Activated B cell treated with CpG ODN at 0.5 μM for 24 hours (primary cell): ENCODE results near the gene AMIGO1. TPM values are rescaled to one million over a fixed set of nuclear protein-coding genes. Genes with fewer than 3 reads are reported as not detected.

Source experiments
- ATAC-seq: fragments of 200-7000 bp; cut with Tn5 transposase; one replicate; pipeline ENCODE4 v1.10.0; 2021; ENCODE audit warnings: low read depth, mild to moderate bottlenecking, moderate library complexity
- CTCF ChIA-PET: fragments of 350-600 bp; sonication (Branson Sonifier 250); formaldehyde crosslinking; loops from one replicate; lab custom pipeline; 2021; ENCODE audit warnings: antibody characterized with exemption; lab: Charles Lee
- POLR2A ChIA-PET: fragments of 350-600 bp; sonication (Branson Sonifier 250); formaldehyde crosslinking; loops from one replicate; lab custom pipeline; 2021; ENCODE audit warnings: antibody characterized with exemption; lab: Charles Lee
- DNase-seq: peaks from one replicate; pipeline ENCODE4 v3.0.0; 2022
- H3K27ac Mint-ChIP-seq: one replicate; pipeline ENCODE4 v1.8.0; 2020; ENCODE audit warnings: mixed read lengths
- H3K27me3 Mint-ChIP-seq: one replicate; pipeline ENCODE4 v1.8.0; 2021; ENCODE audit warnings: mixed read lengths
- H3K36me3 Mint-ChIP-seq: one replicate; pipeline ENCODE4 v1.8.0; 2021; ENCODE audit warnings: low read depth, mixed read lengths
- H3K4me1 Mint-ChIP-seq: one replicate; pipeline ENCODE4 v1.8.0; 2021; ENCODE audit warnings: mixed read lengths
- H3K4me3 Mint-ChIP-seq: one replicate; pipeline ENCODE4 v1.8.0; 2020; ENCODE audit warnings: mild to moderate bottlenecking, mixed read lengths
- H3K9me3 Mint-ChIP-seq: one replicate; pipeline ENCODE4 v1.8.0; 2020; ENCODE audit warnings: mixed read lengths
- intact Hi-C: fragments of 100-400 bp; cut with micrococcal nuclease; formaldehyde crosslinking; loops from one replicate; pipeline ENCODE4 v1.15.1; 2024
- total RNA-seq: library from RNA; stranded (reverse); gene quantifications from 2 replicates; pipeline ENCODE4 v1.2.3, GENCODE V29; 2022
- TF ChIP-seq, protein P1 (sequence below): fragments of 200-600 bp; IDR thresholded peaks from one replicate; pipeline ENCODE4 v1.8.0; 2022; ENCODE audit warnings: antibody characterized with exemption, mild to moderate bottlenecking

AMIGO1 gene
- total RNA-seq, 1 donor from 2014 or later: 0.53 TPM

DNA sequence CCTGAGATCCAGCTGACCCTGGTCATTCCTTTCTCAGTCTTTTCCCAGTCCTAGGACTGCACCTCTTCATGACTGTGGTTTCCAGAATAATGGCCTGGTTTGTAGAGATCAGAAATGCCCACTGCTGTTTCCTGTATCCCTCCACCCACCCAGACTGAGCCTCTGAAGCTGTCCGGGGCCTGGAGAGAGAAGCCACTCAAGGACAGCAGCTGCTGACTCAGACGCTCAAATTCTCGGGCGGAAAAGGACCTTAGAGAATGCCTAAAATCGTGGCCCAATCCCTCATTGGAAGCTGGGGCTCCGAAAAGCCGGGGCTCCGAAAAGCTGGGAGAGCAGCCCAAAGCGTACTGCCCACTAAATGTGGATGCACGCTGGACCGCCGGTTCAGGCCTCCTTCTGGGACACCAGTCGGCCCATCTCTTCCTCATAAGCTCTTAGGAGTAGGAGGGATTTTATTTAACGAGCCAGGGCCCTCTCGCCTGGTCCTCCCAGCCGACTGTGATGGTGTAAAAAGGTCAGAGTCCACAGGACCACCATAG, 22.4 kb upstream of the AMIGO1 start:
- CTCF ChIA-PET: interaction anchor here (0.8 to 10.5 kb wide), 26 partner anchors 11 to 559 kb away, joined by 3 to 375 read pairs (median 6); partner anchors contain the start of genes AHCYL1, AMIGO1, ATXN7L2 and CYB561D1
- no peaks in the 10 kb centered on the region for H3K36me3 Mint-ChIP-seq
- peak overlapping the region; percentile 74 for H3K27ac Mint-ChIP-seq
- POLR2A ChIA-PET: interaction anchor here (0.7 to 2.2 kb wide), 9 partner anchors 15 to 503 kb away, joined by 3 to 15 read pairs (median 6); partner anchors contain the start of genes ATXN7L2, CYB561D1, GNAI3 and PSMA5
- TF ChIP-seq, protein P1, sequence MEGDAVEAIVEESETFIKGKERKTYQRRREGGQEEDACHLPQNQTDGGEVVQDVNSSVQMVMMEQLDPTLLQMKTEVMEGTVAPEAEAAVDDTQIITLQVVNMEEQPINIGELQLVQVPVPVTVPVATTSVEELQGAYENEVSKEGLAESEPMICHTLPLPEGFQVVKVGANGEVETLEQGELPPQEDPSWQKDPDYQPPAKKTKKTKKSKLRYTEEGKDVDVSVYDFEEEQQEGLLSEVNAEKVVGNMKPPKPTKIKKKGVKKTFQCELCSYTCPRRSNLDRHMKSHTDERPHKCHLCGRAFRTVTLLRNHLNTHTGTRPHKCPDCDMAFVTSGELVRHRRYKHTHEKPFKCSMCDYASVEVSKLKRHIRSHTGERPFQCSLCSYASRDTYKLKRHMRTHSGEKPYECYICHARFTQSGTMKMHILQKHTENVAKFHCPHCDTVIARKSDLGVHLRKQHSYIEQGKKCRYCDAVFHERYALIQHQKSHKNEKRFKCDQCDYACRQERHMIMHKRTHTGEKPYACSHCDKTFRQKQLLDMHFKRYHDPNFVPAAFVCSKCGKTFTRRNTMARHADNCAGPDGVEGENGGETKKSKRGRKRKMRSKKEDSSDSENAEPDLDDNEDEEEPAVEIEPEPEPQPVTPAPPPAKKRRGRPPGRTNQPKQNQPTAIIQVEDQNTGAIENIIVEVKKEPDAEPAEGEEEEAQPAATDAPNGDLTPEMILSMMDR: no peak
- no peaks in the 10 kb centered on the region for H3K27me3 Mint-ChIP-seq
- H3K4me3 Mint-ChIP-seq: no peak overlapping the region
- H3K9me3 Mint-ChIP-seq: no peaks in the 10 kb centered on the region
- intact Hi-C loops: loop anchor here (1.0 kb wide), 8 partner anchors 38 to 331 kb away; partner anchors contain the start of genes CYB561D1 and PSMA5
- DNase-seq: no peak
- peaks cover 11% of the 10 kb centered on the region for H3K4me1 Mint-ChIP-seq
- ATAC-seq: no peak

DNA sequence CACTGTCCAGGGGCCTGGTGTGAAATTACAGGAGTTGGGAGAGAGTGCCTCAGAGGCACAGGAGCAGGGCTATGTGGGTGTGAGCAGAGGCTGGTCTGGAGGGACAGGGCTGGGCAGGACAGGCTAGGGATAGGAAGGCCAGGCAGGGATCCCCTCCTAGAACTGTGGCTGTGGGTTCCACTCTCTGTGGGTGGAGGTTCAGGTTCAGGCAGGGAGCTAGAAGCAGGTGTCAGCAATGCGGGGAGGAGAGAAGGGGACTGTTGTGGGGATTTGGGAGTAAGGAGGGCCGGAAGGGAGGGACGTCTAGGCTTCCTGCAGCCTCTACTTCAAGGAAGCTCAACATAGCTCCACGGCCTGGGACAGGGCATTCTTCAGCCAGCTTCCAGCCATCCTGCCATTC, 21.9 kb upstream of the AMIGO1 start:
- DNase-seq (no peak), ATAC-seq (no peak)
- Mint-ChIP-seq H3K36me3 (no peaks in the 10 kb centered on the region), H3K27me3 (no peaks in the 10 kb centered on the region), H3K27ac (no peak overlapping the region), H3K4me3 (no peak overlapping the region), H3K4me1 (peaks cover 11% of the 10 kb centered on the region), H3K9me3 (no peaks in the 10 kb centered on the region)
- intact Hi-C loops: no loop called here
- ChIA-PET POLR2A (interaction anchor here (1.4 to 2.2 kb wide), 5 partner anchors 17 to 105 kb away, joined by 6 to 15 read pairs (median 12); partner anchors contain the start of genes ATXN7L2, CYB561D1, GNAI3 and PSMA5), CTCF (interaction anchor here (0.8 to 10.5 kb wide), 18 partner anchors 11 to 559 kb away, joined by 3 to 375 read pairs (median 8); partner anchors contain the start of genes AMIGO1, ATXN7L2, CYB561D1 and PSRC1)
- TF ChIP-seq, protein P1: no peak

DNA sequence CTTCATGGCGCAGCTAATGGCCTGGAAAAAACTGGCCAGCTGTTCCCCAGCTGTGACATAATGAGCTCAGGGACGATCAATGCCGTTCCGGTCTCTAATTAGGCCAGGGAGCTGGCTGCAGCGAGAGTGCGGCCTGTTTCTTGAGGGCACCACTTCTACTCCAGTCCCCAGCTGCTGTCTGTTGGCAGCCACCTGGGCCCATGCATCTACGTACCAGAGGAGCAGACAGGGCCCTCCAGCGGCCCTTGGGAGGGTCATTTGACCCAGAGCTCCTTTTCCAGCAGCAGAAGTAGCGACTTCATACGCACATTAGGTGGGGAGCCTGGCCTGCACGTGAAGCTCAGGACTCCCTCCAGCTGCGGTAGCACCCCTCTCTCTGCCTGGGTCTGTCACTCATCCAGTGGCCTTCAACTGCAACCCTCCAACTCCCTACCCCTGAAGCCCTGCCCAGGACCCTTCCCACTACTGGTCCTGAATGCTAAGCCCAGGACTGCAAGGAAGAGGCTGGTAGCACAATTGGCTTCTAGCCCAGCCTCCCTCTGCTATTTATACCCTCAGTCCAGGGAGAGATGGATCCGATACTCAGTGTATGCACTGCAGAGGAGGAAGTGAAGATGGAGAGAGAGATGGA, 21.0 kb upstream of the AMIGO1 start:
- no peak for ATAC-seq
- H3K4me3 Mint-ChIP-seq: no peak overlapping the region
- TF ChIP-seq, protein P1: no peak
- H3K27me3 Mint-ChIP-seq: no peaks in the 10 kb centered on the region
- POLR2A ChIA-PET: interaction anchor here (0.6 to 0.7 kb wide), 2 partner anchors 277 to 429 kb away, joined by 4 to 5 read pairs; no protein-coding TSS in a partner anchor
- no peak overlapping the region for H3K27ac Mint-ChIP-seq
- no peak for DNase-seq
- H3K36me3 Mint-ChIP-seq: no peaks in the 10 kb centered on the region
- no peaks in the 10 kb centered on the region for H3K9me3 Mint-ChIP-seq
- peaks cover 11% of the 10 kb centered on the region for H3K4me1 Mint-ChIP-seq
- CTCF ChIA-PET: interaction anchor here (1.0 to 10.5 kb wide), 5 partner anchors 31 to 454 kb away, joined by 3 to 375 read pairs (median 4); partner anchors contain the start of genes AHCYL1, AMIGO1 and CYB561D1
- intact Hi-C loops: no loop called here

DNA sequence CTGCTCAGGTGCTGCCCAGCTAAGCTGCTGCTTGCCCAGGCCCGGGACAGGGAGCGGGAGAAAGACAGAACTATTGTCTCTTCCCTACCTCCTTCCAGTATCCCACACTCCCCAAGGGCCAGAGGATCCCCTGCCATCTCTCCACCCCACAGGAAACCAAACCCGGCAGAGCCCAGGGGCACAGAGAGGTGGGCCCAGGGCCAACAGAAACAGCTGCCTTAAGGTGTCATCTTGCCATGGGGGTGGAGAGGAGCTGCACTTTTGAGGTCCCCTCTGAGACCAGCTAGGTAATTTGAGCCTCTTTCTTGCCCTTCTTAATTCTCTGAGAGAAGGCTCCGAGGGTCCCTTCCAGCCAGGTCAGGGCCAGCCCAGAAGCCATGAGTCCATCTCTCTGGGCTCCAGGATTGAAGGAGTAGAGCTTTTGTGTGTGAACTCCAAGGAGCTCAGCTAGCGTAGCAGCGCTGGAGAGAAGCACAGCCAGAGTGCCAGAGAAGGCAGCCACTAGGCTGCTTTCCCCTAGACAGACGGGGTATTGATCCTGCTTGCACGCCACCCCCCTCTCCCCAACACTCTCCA, 20.4 kb upstream of the AMIGO1 start:
- no peak overlapping the region for H3K4me3 Mint-ChIP-seq
- POLR2A ChIA-PET: interaction anchor here (0.6 to 1.1 kb wide), 4 partner anchors 36 to 429 kb away, joined by 3 to 5 read pairs (median 4); partner anchors contain the start of gene CYB561D1
- peaks cover 11% of the 10 kb centered on the region for H3K4me1 Mint-ChIP-seq
- H3K27me3 Mint-ChIP-seq: no peaks in the 10 kb centered on the region
- no peaks in the 10 kb centered on the region for H3K9me3 Mint-ChIP-seq
- DNase-seq: no peak
- H3K27ac Mint-ChIP-seq: no peak overlapping the region
- no peak for ATAC-seq
- intact Hi-C loops: no loop called here
- H3K36me3 Mint-ChIP-seq: no peaks in the 10 kb centered on the region
- TF ChIP-seq, protein P1: no peak
- CTCF ChIA-PET: interaction anchor here (1.0 to 10.5 kb wide), 5 partner anchors 30 to 455 kb away, joined by 3 to 375 read pairs (median 4); partner anchors contain the start of genes AHCYL1, AMIGO1 and CYB561D1
